Measurements from ENCODE around the gene TDP1. TPM values are rescaled to one million over a fixed set of nuclear protein-coding genes. Genes with fewer than 3 reads are reported as not detected.

The TDP1 gene
- total and polyA plus RNA-seq, 12 donors, result 2.3 to 24.8 (median 9.6) TPM

DNA sequence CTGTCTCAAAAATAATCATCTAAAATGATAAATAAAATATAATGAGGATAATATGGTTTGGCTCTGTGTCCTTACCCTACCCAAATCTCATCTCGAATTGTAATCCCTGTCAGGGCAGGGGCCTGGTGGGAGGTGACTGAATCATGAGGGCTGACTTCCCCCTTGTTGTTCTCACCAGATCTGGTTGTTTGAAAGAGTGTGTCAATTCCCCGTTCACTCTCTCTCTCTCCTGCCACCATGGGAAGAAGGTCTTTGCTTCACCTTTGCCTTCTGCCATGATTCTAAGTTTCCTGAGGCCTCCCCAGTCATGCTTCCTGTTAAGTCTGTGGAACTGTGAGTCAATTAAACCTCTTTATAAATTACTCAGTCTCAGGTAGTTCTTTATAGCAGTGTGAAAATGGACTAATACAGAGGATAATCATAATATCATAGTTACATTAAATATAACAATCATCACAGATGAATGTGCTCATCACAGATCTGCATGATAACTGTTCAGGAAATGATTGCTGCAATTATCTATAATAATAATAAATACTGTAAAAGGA is 13.8 kb upstream of the TDP1 start:
- intact Hi-C loops (cut with DNase I), result no loop called here

DNA sequence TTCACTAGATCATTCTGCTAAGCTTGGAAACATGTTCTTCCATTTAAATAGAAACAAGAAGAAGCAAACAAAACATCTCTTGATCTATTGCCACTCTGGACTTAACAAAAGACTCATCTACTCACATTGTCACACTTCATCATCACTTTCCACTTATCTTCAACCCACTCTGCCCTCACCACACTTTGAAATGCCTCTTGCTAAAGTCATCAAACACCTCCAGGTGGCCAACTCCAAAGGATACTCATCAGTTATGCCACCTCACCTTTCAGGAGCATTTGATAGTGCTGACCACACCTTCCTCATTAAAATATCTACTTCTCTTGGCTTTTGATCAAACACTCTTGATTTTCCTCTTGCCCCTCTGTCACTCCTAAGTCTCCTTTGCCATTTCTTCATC is 8.4 kb upstream of the TDP1 start:
- DNase-seq, result no peak
- no peaks in the 10 kb centered on the region for H3K4me1 ChIP-seq (replicated peaks in 1 of 2)
- intact Hi-C loops (cut with DNase I), result no loop called here
- TF ChIP-seq POLR2A (IDR thresholded peaks at IDR 0.05), result no peak
- TF ChIP-seq, protein P1, sequence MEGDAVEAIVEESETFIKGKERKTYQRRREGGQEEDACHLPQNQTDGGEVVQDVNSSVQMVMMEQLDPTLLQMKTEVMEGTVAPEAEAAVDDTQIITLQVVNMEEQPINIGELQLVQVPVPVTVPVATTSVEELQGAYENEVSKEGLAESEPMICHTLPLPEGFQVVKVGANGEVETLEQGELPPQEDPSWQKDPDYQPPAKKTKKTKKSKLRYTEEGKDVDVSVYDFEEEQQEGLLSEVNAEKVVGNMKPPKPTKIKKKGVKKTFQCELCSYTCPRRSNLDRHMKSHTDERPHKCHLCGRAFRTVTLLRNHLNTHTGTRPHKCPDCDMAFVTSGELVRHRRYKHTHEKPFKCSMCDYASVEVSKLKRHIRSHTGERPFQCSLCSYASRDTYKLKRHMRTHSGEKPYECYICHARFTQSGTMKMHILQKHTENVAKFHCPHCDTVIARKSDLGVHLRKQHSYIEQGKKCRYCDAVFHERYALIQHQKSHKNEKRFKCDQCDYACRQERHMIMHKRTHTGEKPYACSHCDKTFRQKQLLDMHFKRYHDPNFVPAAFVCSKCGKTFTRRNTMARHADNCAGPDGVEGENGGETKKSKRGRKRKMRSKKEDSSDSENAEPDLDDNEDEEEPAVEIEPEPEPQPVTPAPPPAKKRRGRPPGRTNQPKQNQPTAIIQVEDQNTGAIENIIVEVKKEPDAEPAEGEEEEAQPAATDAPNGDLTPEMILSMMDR (IDR thresholded peaks at IDR 0.05), result no peak
- no peak overlapping the region for H3K4me3 ChIP-seq
- no peaks in the 10 kb centered on the region for H3K9me3 ChIP-seq (replicated peaks in 1 of 3)
- H3K36me3 ChIP-seq (replicated peaks in 1 of 2), result no peaks in the 10 kb centered on the region
- H3K27ac ChIP-seq, result no peak overlapping the region
- no peaks in the 10 kb centered on the region for H3K27me3 ChIP-seq

More for the DNA sequence above, 13.8 kb upstream of the TDP1 start:
- no peak for DNase-seq
- H3K4me1 ChIP-seq (replicated peaks in 1 of 2), result no peaks in the 10 kb centered on the region
- H3K4me3 ChIP-seq, result no peak overlapping the region
- H3K9me3 ChIP-seq (replicated peaks in 1 of 3), result no peaks in the 10 kb centered on the region
- no peak overlapping the region for H3K27ac ChIP-seq
- TF ChIP-seq POLR2A (IDR thresholded peaks at IDR 0.05), result no peak
- TF ChIP-seq, protein P1 (IDR thresholded peaks at IDR 0.05), result no peak
- WGBS, 4 donors, result 75 to 89% (median 85%) methylated on average over 2 of the region's 2 CpGs
- H3K36me3 ChIP-seq (replicated peaks in 1 of 2), result no peaks in the 10 kb centered on the region
- H3K27me3 ChIP-seq, result no peaks in the 10 kb centered on the region

- H3K4me1 ChIP-seq (replicated peaks in 1 of 2), result peaks cover 6 to 17% of the 10 kb centered on the region in 2 donors
- no peaks in the 10 kb centered on the region for H3K36me3 ChIP-seq (replicated peaks in 1 of 2)
- WGBS, 4 donors, result 77 to 89% (median 87%) methylated on average over 2 of the region's 2 CpGs
- no peak for DNase-seq
- intact Hi-C loops (cut with DNase I), result no loop called here
- H3K4me3 ChIP-seq, result no peak overlapping the region
- no peaks in the 10 kb centered on the region for H3K27me3 ChIP-seq
- H3K9me3 ChIP-seq (replicated peaks in 1 of 3), result no peaks in the 10 kb centered on the region
- no peak overlapping the region for H3K27ac ChIP-seq
- no peak for TF ChIP-seq POLR2A (IDR thresholded peaks at IDR 0.05)
- TF ChIP-seq, protein P1 (IDR thresholded peaks at IDR 0.05), result no peak
These were observed 3.2 kb upstream of the TDP1 start for GRCh38 chr14:89952576-89952975.

DNA sequence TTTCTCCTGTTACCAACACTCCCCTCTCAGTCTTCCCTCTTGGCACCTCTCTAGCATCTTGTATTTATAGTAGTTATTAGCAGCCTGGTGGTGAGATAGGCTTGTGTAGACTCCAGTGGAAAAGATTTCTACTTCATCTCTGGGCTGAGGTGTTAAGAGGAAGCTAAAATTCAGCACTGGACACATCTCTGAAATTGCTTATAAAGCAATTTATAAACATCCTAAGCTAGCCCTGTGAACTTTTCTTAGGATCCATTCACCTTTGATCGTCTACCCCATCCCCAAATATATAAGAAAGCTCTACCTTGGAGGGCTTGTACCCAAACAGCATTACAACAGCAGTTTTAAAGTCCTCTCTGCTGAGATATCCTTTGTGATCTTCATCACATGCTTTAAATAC is 2.1 kb upstream of the TDP1 start:
- WGBS, 4 donors, result 38 to 58% (median 55%) methylated on average over 1 of the region's 1 CpG
- DNase-seq, result no peak
- TF ChIP-seq, protein P1 (IDR thresholded peaks at IDR 0.05), result no peak
- TF ChIP-seq POLR2A (IDR thresholded peaks at IDR 0.05), result no peak
- H3K36me3 ChIP-seq (replicated peaks in 1 of 2), result no peaks in the 10 kb centered on the region
- H3K4me1 ChIP-seq (replicated peaks in 1 of 2), result peaks cover 6 to 17% of the 10 kb centered on the region in 2 donors
- no peaks in the 10 kb centered on the region for H3K9me3 ChIP-seq (replicated peaks in 1 of 3)
- H3K4me3 ChIP-seq, result peak overlapping the region in 1 of 4 donors; percentile 54
- intact Hi-C loops (cut with DNase I), result no loop called here
- peak overlapping the region in 1 of 5 donors; percentile 74 for H3K27ac ChIP-seq
- H3K27me3 ChIP-seq, result no peaks in the 10 kb centered on the region
